ENCODE data around the gene HBG1.

The HBG1 gene

GRCh38 chr11:5288906-5289550, 39.4 kb upstream of the HBG1 start:
- no peak for TF ChIP-seq CTCF (IDR thresholded peaks at IDR 0.05)

DNA sequence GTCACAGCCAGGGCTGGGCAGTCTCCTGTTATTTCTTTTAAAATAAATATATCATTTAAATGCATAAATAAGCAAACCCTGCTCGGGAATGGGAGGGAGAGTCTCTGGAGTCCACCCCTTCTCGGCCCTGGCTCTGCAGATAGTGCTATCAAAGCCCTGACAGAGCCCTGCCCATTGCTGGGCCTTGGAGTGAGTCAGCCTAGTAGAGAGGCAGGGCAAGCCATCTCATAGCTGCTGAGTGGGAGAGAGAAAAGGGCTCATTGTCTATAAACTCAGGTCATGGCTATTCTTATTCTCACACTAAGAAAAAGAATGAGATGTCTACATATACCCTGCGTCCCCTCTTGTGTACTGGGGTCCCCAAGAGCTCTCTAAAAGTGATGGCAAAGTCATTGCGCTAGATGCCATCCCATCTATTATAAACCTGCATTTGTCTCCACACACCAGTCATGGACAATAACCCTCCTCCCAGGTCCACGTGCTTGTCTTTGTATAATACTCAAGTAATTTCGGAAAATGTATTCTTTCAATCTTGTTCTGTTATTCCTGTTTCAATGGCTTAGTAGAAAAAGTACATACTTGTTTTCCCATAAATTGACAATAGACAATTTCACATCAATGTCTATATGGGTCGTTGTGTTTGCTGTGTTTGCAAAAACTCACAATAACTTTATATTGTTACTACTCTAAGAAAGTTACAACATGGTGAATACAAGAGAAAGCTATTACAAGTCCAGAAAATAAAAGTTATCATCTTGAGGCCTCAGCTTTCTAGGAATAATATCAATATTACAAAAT, 38.6 kb upstream of the HBG1 start:
- TF ChIP-seq CTCF (IDR thresholded peaks at IDR 0.05) = no peak

DNA sequence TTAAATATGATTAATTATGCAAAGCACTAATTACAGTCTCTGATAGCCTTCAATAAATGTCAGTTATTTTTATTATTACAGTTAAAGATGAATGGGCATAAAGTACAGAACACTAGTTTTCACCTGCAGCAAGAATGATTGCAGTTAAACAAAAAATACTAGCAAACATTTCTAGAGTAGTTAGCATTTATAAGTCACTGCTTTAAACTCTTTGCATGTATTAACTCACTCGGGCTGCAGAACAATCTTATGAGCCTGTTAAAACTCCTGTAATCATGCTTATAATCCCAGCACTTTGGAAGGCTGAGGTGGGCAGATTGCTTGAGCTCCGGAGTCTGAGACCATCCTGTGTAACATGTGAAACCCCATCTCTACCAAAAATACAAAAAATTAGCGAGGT, 37.2 kb upstream of the HBG1 start:
- no peak for TF ChIP-seq CTCF (IDR thresholded peaks at IDR 0.05)

DNA sequence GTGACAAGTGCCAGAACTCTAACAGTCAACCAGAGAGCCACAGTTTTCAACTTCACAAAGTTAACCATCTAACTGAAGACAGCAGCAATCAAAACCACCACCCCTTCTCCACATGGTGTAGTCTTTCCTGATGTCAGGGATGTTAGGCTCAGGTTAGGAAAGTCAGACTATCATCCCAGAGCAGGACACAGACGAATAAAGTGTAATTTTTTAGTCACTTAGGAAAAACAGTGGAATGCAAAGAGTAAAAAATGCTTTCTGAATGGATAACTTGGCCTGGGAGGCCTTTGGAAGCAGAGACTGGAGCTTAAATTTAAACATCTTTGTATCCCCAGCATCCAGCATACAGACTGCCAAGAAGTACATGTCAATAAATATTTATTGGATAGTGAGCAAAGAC, 36.7 kb upstream of the HBG1 start:
- no peak for TF ChIP-seq CTCF (IDR thresholded peaks at IDR 0.05)

- TF ChIP-seq CTCF (IDR thresholded peaks at IDR 0.05) = no peak
These were observed 36.2 kb upstream of the HBG1 start for GRCh38 chr11:5285703-5286340.

DNA sequence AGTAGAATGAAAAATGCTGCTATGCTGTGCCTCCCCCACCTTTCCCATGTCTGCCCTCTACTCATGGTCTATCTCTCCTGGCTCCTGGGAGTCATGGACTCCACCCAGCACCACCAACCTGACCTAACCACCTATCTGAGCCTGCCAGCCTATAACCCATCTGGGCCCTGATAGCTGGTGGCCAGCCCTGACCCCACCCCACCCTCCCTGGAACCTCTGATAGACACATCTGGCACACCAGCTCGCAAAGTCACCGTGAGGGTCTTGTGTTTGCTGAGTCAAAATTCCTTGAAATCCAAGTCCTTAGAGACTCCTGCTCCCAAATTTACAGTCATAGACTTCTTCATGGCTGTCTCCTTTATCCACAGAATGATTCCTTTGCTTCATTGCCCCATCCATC, 35.0 kb upstream of the HBG1 start:
- TF ChIP-seq CTCF (IDR thresholded peaks at IDR 0.05) = no peak

- no peak for TF ChIP-seq CTCF (IDR thresholded peaks at IDR 0.05)
These were observed 34.2 kb upstream of the HBG1 start for GRCh38 chr11:5283882-5284281.
